GM12864 (cell line): ENCODE measurements around the gene BTAF1.

Source experiments
- DNase-seq: peaks from one replicate; pipeline ENCODE4 v3.0.0-alpha.2; 2011; ENCODE audit warnings: low read depth
- H3K4me3 ChIP-seq: 2 replicates; pipeline ENCODE4 v1.5.1; 2011; ENCODE audit warnings: mild to moderate bottlenecking, low read depth, low read length, control low read depth
- TF ChIP-seq, protein P1 (sequence below): IDR thresholded peaks from 2 replicates; pipeline ENCODE4 v1.5.1; 2011; ENCODE audit warnings: low read depth, mild to moderate bottlenecking, moderate library complexity, low read length, control low read depth, inconsistent platforms; ENCODE audit errors: missing control alignments

BTAF1 gene

GRCh38 chr10:91909117-91909677 lies 14.4 kb upstream of the BTAF1 start, which contains the start of gene FGFBP3:
FGFBP3 (minus strand) TSS chr10:91909486; CDS start chr10:91908969, 517 bp downstream.
- DNase-seq: no peak
- H3K4me3 ChIP-seq: peak within 1 kb of the TSS; percentile 68
- TF ChIP-seq, protein P1, sequence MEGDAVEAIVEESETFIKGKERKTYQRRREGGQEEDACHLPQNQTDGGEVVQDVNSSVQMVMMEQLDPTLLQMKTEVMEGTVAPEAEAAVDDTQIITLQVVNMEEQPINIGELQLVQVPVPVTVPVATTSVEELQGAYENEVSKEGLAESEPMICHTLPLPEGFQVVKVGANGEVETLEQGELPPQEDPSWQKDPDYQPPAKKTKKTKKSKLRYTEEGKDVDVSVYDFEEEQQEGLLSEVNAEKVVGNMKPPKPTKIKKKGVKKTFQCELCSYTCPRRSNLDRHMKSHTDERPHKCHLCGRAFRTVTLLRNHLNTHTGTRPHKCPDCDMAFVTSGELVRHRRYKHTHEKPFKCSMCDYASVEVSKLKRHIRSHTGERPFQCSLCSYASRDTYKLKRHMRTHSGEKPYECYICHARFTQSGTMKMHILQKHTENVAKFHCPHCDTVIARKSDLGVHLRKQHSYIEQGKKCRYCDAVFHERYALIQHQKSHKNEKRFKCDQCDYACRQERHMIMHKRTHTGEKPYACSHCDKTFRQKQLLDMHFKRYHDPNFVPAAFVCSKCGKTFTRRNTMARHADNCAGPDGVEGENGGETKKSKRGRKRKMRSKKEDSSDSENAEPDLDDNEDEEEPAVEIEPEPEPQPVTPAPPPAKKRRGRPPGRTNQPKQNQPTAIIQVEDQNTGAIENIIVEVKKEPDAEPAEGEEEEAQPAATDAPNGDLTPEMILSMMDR: no peak

DNA sequence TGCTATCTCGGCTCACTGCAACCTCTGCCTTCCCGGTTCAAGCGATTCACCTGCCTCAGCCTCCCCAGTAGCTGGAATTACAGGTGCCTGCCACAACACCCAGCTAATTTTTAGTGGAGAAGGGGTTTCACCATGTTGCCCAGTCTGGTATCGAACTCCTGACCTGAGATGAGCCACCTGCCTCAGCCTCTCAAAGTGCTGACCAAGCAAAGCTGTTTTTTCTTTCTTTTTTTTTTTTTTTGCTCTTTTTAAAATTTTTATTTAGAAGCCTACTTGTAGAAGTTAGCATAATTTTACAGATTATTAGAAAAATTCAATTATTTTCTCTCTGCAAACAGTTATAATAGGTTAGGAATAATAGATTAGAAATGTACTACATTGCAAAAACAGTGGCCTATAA lies 13.1 kb upstream of the BTAF1 start:
- no peak overlapping the region for H3K4me3 ChIP-seq
- DNase-seq: no peak
- TF ChIP-seq, protein P1: no peak

- no peak for DNase-seq
- TF ChIP-seq, protein P1: no peak
- no peak overlapping the region for H3K4me3 ChIP-seq
Observed at GRCh38 chr10:91919651-91920050, 3.9 kb upstream of the BTAF1 start.

DNA sequence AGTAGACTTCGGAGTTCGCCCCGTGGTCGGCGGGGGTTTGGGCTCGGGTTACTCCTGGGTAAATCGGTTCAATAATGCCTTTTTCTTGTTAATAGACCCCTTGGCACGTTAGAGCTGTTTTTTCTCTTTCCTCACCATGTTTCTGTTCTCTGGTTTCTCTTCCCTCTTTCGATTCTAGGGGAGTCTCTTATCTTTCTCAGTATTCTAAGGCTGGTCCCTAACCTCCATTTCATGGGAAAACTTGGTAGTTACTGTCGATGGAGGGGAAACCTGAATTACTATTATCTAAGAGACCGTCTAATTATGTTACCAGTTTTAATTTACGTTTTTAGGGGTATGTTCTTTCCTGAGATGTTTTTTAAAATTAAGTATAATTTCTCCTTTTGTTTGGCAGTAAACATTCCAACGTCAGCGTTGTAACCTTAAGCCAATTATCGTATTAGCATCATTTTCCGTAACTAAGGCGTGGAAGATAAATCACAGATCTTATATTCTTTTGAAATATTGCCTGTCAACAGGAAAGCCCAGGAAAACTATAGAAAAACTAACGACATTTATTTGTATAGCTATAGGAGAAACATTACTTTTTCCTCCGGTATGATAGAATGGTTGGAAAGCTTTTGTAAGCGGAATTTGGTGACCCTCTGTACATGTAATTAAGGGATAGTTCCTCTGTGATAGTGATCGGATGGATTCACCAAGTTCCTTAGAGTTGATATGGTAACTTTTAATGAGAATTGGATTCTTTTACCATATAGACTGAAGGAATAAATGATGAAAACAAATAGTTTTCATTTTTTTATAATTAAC lies 847 bp downstream of the BTAF1 start:
- DNase-seq: no peak
- TF ChIP-seq, protein P1: no peak
- H3K4me3 ChIP-seq: peak overlapping the region; percentile 100

DNA sequence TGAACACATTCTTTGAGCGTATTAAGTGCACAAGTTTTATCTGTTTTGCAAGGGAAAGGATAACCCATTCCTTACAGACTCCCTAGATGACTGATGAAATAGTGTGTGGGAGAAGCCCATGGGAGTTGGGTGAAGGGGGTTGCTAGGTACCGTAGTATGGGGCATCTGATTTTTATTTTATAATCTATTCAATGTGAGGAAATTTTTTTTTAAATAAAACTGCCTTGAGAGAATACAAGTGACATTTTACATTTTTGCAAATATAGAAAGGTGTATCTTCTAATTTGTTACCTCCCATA lies 1.4 kb downstream of the BTAF1 start:
- TF ChIP-seq, protein P1: no peak
- H3K4me3 ChIP-seq: peak overlapping the region; percentile 100
- DNase-seq: no peak

GRCh38 chr10:91930939-91931338 lies 7.4 kb downstream of the BTAF1 start:
- H3K4me3 ChIP-seq: no peak overlapping the region
- TF ChIP-seq, protein P1: no peak
- DNase-seq: no peak
